HCT116 (cell line): ENCODE results near the gene SLC10A7. TPM values are rescaled to one million over a fixed set of nuclear protein-coding genes. Genes with fewer than 3 reads are reported as not detected.

Source experiments
- ATAC-seq: fragments of 200-7000 bp; cut with Tn5 transposase; 2 replicates; pipeline ENCODE4 v1.9.1; 2020; ENCODE audit warnings: mild to moderate bottlenecking, moderate library complexity
- BruUV-seq: library from RNA; stranded (reverse); fragments of 400-500 nt; replicated peaks from 2 replicates; lab custom pipeline; 2021; lab: Mats Ljungman, UMichigan
- CTCF ChIA-PET: fragments of 300-600 bp; sonication (Branson Sonifier 250); formaldehyde crosslinking; loops from one replicate; lab custom pipeline; 2021; ENCODE audit warnings: antibody characterized with exemption; lab: Charles Lee
- POLR2A ChIA-PET: fragments of 300-600, 350-600 bp; sonication (Branson Sonifier 250); formaldehyde crosslinking; loops from one replicate; lab custom pipeline; 2021; ENCODE audit warnings: antibody characterized with exemption; lab: Charles Lee
- RAD21 ChIA-PET, 2 experiments: fragments of 300-600 bp; sonication (Branson Sonifier 250); formaldehyde crosslinking; loops; one replicate each; lab custom pipeline; 2023; ENCODE audit warnings: low total read pairs in 2 of 2; ENCODE audit not compliant: uncharacterized antibody in 2 of 2, unreplicated experiment in 2 of 2, low non-redundant PET in 1 of 2; lab: Charles Lee
- DNase-seq: peaks from one replicate; pipeline ENCODE4 v3.0.0-alpha.2; 2010; ENCODE audit warnings: low read depth, low spot score
- H2AFZ ChIP-seq: fragments of 200-600 bp; shearing (Covaris generic), sonication (generic); 2 replicates; pipeline ENCODE4 v1.6.1; 2017; ENCODE audit warnings: low read depth, mixed run types, mixed read lengths, antibody characterized with exemption, low read length; ENCODE audit not compliant: poor library complexity, severe bottlenecking
- H3K27ac ChIP-seq: 2 replicates; pipeline ENCODE4 v1.5.1; 2012; ENCODE audit warnings: low read depth, low read length
- H3K27me3 ChIP-seq: fragments of 200-600 bp; sonication (generic); 2 replicates; pipeline ENCODE4 v1.6.1; 2016; ENCODE audit warnings: mixed run types, low read length, mixed read lengths; ENCODE audit not compliant: insufficient read depth
- H3K36me3 ChIP-seq, 2 experiments: fragments of 200-500 bp in 1 of 2; fragments of 200-600 bp in 1 of 2; sonication (Bioruptor generic) in 1 of 2; sonication (generic) in 1 of 2; 2 replicates each; pipeline versions ENCODE4 v1.5.1 to v1.6.1; 2014 to 2016; ENCODE audit warnings: low read length in 2 of 2, inconsistent platforms in 1 of 2, mixed read lengths in 1 of 2, mixed run types in 1 of 2; ENCODE audit not compliant: insufficient read depth in 2 of 2, control insufficient read depth in 1 of 2
- H3K4me1 ChIP-seq, 2 experiments: fragments of 200-600 bp in 1 of 2; sonication (generic) in 1 of 2; 2 replicates each; pipeline versions ENCODE4 v1.5.1 to v1.6.1; 2012 to 2017; ENCODE audit warnings: low read length in 2 of 2, inconsistent platforms in 1 of 2, mild to moderate bottlenecking in 1 of 2, mixed read lengths in 1 of 2, mixed run types in 1 of 2, moderate library complexity in 1 of 2; ENCODE audit not compliant: insufficient read depth in 2 of 2, control insufficient read depth in 1 of 2
- H3K4me2 ChIP-seq: fragments of 200-600 bp; sonication (generic); 2 replicates; pipeline ENCODE4 v1.6.1; 2017; ENCODE audit warnings: mixed run types, low read length, mixed read lengths
- H3K4me3 ChIP-seq, 2 experiments: fragments of 200-600 bp in 1 of 2; sonication (generic) in 1 of 2; replicated peaks in 1 of 2; 2 replicates each; pipeline ENCODE4 v1.5.1; 2011 to 2016; ENCODE audit warnings: low read length in 2 of 2, control low read depth in 1 of 2, low read depth in 1 of 2, mild to moderate bottlenecking in 1 of 2, mixed read lengths in 1 of 2, mixed run types in 1 of 2
- H3K79me2 ChIP-seq: fragments of 200-600 bp; sonication (generic); 2 replicates; pipeline ENCODE4 v1.6.1; 2017; ENCODE audit warnings: mild to moderate bottlenecking, mixed run types, low read length, moderate library complexity, mixed read lengths; ENCODE audit not compliant: insufficient read depth
- H3K9ac ChIP-seq: fragments of 200-600 bp; sonication (generic); 2 replicates; pipeline ENCODE4 v1.6.1; 2016; ENCODE audit warnings: low read length, mixed read lengths
- H3K9me2 ChIP-seq: fragments of 200-600 bp; sonication (generic), shearing (Covaris generic); 2 replicates; pipeline ENCODE4 v1.6.1; 2017; ENCODE audit warnings: mixed run types, mild to moderate bottlenecking, moderate library complexity; ENCODE audit not compliant: insufficient read depth
- H3K9me3 ChIP-seq, 2 experiments: fragments of 200-500 bp in 1 of 2; fragments of 200-600 bp in 1 of 2; sonication (Bioruptor generic) in 1 of 2; sonication (generic) in 1 of 2; 2 replicates each; pipeline ENCODE4 v1.6.1; 2014 to 2017; ENCODE audit warnings: low read length in 2 of 2, mixed read lengths in 2 of 2, inconsistent platforms in 1 of 2, low read depth in 1 of 2, mild to moderate bottlenecking in 1 of 2, mixed run types in 1 of 2, moderate library complexity in 1 of 2; ENCODE audit not compliant: control insufficient read depth in 1 of 2, insufficient read depth in 1 of 2
- H4K20me1 ChIP-seq: fragments of 200-600 bp; sonication (generic), shearing (Covaris generic); 2 replicates; pipeline ENCODE4 v1.6.1; 2017; ENCODE audit warnings: mixed run types, mild to moderate bottlenecking, moderate library complexity; ENCODE audit not compliant: insufficient read depth
- CEBPB ChIP-seq: IDR thresholded peaks from 2 replicates; pipeline ENCODE4 v1.6.1; 2012; ENCODE audit warnings: low read depth
- EGR1 ChIP-seq: IDR thresholded peaks from 2 replicates; pipeline ENCODE4 v1.6.1; 2012; ENCODE audit warnings: low read depth
- ELF1 ChIP-seq: IDR thresholded peaks from 2 replicates; pipeline ENCODE4 v1.6.1; 2012; ENCODE audit warnings: low read depth, borderline replicate concordance
- EZH2phosphoT487 ChIP-seq: fragments of 200-600 bp; IDR thresholded peaks from 2 replicates; pipeline ENCODE4 v1.6.1; 2018; ENCODE audit warnings: antibody characterized with exemption, borderline replicate concordance
- FOSL1 ChIP-seq: IDR thresholded peaks from 2 replicates; pipeline ENCODE4 v1.6.1; 2012; ENCODE audit warnings: low read depth
- POLR2AphosphoS5 ChIP-seq: IDR thresholded peaks from 2 replicates; pipeline ENCODE4 v1.6.1; 2011; ENCODE audit warnings: mild to moderate bottlenecking, low read depth, low read length, moderate library complexity
- RAD21 ChIP-seq: IDR thresholded peaks from 2 replicates; pipeline ENCODE4 v1.6.1; 2012; ENCODE audit warnings: low read depth, mild to moderate bottlenecking
- SIN3A ChIP-seq: IDR thresholded peaks from 2 replicates; pipeline ENCODE4 v1.6.1; 2012; ENCODE audit warnings: low read depth
- SP1 ChIP-seq: IDR thresholded peaks from 2 replicates; pipeline ENCODE4 v1.6.1; 2012; ENCODE audit warnings: low read depth
- SRF ChIP-seq: IDR thresholded peaks from 2 replicates; pipeline ENCODE4 v1.6.1; 2012; ENCODE audit warnings: low read depth
- TCF7L2 ChIP-seq: IDR thresholded peaks from 2 replicates; pipeline ENCODE4 v1.7.0; 2011; ENCODE audit warnings: borderline replicate concordance, inconsistent platforms; ENCODE audit not compliant: insufficient read depth, insufficient read length; ENCODE audit errors: extremely low read depth
- ZBTB33 ChIP-seq: IDR thresholded peaks from 2 replicates; pipeline ENCODE4 v1.6.1; 2011; ENCODE audit warnings: mild to moderate bottlenecking, low read length, moderate library complexity; ENCODE audit not compliant: insufficient replicate concordance; ENCODE audit errors: extremely low read depth
- ZFX ChIP-seq: fragments of 450-650 bp; IDR thresholded peaks from 2 replicates; pipeline ENCODE4 v1.6.1; 2017
- ZNF274 ChIP-seq: fragments of 200-500 bp; sonication (Bioruptor generic); IDR thresholded peaks from 2 replicates; pipeline ENCODE4 v1.6.1; 2014; ENCODE audit warnings: mild to moderate bottlenecking, low read depth, low read length, inconsistent platforms
- intact Hi-C: fragments of 100-400 bp; cut with micrococcal nuclease; formaldehyde crosslinking; loops from 2 replicates; pipeline ENCODE4 v1.10.0; 2022
- total RNA-seq: library from RNA; stranded (reverse); gene quantifications from one replicate; pipeline ENCODE4 v1.2.1, GENCODE V29; 2021; ENCODE audit not compliant: unreplicated experiment
- TF ChIP-seq, protein P1 (sequence below), 3 experiments: fragments of 200-600 bp in 1 of 3; sonication (generic) in 1 of 3; IDR thresholded peaks in 2 of 3; conservative IDR thresholded peaks in 1 of 3; 2 replicates each; pipeline ENCODE4 v1.5.1; 2012 to 2017; ENCODE audit warnings: low read depth in 2 of 3, low read length in 2 of 3, antibody characterized with exemption in 1 of 3, borderline replicate concordance in 1 of 3, control low read depth in 1 of 3, mild to moderate bottlenecking in 1 of 3, mixed read lengths in 1 of 3, mixed run types in 1 of 3, moderate library complexity in 1 of 3; ENCODE audit not compliant: insufficient read depth in 1 of 3
- TF ChIP-seq, protein P2 (sequence below): IDR thresholded peaks from 2 replicates; pipeline ENCODE4 v1.6.1; 2012; ENCODE audit warnings: low read depth

SLC10A7 gene
- total RNA-seq, 1 experiment from 2014 or later = 5.5 TPM

DNA sequence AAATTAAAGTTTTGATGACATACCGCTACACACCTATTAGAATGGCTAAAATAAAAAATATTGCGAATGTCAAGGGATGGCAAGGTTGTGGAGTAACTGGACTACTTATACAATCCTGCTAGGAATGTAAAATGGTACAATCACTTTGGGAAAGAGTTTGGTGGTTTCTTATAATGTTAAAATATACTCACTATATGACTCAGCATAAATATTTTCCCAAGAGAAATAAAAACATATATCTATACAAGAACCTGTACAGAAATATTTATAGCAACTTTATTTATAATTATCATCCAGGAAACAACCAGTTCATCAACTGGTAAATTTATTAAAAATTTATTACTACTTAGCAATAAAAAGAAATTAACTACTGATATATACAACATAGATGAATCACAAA is 89.7 kb downstream of the SLC10A7 start (continued):
- TF ChIP-seq ZBTB33 = no peak
- TF ChIP-seq, all 23 proteins: peak for 0

DNA sequence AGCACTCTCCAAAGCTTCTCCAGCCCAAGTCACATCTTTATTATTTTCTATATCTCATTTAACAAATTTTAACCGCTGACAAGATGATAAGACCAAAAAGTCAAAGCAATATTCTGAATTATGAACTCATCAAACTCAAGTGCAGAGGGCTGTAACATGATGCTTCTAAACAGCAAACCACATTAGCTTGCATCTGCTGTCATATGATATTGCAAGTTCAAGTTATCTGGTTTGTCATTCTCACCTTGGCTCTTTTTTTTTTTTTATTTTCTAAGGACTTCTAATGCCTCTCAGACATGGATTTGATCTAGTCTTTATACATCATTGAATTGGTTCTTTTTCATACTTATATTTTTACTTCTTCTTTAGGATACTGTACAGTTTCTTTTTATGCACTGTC is 93.4 kb downstream of the SLC10A7 start:
- H3K27ac ChIP-seq = no peak overlapping the region
- H2AFZ ChIP-seq = no peak overlapping the region
- ChIA-PET CTCF (no interaction called here), POLR2A (no interaction called here), RAD21 (no interaction called here)
- no peaks in the 10 kb centered on the region for H3K79me2 ChIP-seq
- no peaks in the 10 kb centered on the region for H4K20me1 ChIP-seq
- H3K36me3 ChIP-seq = no peaks in the 10 kb centered on the region
- H3K4me3 ChIP-seq = no peak overlapping the region
- DNase-seq = no peak
- no peak for ATAC-seq
- intact Hi-C loops = no loop called here
- H3K9me2 ChIP-seq = no peaks in the 10 kb centered on the region
- H3K27me3 ChIP-seq = no peaks in the 10 kb centered on the region
- no peak overlapping the region for H3K9ac ChIP-seq
- BruUV-seq = no TSS peak
- H3K9me3 ChIP-seq = no peaks in the 10 kb centered on the region
- H3K4me1 ChIP-seq = no peaks in the 10 kb centered on the region
- no peak overlapping the region for H3K4me2 ChIP-seq
- TF ChIP-seq FOSL1 (no peak), EZH2phosphoT487 (no peak), ELF1 (no peak), ZBTB33 (no peak), ZNF274 (no peak), TCF7L2 (no peak), SIN3A (no peak), CEBPB (no peak), ZFX (no peak), SP1 (no peak), EGR1 (no peak), POLR2AphosphoS5 (no peak), SRF (no peak), RAD21 (no peak)
- TF ChIP-seq, protein P1, sequence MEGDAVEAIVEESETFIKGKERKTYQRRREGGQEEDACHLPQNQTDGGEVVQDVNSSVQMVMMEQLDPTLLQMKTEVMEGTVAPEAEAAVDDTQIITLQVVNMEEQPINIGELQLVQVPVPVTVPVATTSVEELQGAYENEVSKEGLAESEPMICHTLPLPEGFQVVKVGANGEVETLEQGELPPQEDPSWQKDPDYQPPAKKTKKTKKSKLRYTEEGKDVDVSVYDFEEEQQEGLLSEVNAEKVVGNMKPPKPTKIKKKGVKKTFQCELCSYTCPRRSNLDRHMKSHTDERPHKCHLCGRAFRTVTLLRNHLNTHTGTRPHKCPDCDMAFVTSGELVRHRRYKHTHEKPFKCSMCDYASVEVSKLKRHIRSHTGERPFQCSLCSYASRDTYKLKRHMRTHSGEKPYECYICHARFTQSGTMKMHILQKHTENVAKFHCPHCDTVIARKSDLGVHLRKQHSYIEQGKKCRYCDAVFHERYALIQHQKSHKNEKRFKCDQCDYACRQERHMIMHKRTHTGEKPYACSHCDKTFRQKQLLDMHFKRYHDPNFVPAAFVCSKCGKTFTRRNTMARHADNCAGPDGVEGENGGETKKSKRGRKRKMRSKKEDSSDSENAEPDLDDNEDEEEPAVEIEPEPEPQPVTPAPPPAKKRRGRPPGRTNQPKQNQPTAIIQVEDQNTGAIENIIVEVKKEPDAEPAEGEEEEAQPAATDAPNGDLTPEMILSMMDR (IDR thresholded peaks at IDR 0.05 in 2 of 3, conservative IDR thresholded peaks at IDR 0.05 in 1 of 3; ENCODE audit: borderline replicate concordance in 1 of 3, insufficient read depth in 1 of 3, low read depth in 2 of 3, low read length in 2 of 3) = no peak
- TF ChIP-seq, protein P2, sequence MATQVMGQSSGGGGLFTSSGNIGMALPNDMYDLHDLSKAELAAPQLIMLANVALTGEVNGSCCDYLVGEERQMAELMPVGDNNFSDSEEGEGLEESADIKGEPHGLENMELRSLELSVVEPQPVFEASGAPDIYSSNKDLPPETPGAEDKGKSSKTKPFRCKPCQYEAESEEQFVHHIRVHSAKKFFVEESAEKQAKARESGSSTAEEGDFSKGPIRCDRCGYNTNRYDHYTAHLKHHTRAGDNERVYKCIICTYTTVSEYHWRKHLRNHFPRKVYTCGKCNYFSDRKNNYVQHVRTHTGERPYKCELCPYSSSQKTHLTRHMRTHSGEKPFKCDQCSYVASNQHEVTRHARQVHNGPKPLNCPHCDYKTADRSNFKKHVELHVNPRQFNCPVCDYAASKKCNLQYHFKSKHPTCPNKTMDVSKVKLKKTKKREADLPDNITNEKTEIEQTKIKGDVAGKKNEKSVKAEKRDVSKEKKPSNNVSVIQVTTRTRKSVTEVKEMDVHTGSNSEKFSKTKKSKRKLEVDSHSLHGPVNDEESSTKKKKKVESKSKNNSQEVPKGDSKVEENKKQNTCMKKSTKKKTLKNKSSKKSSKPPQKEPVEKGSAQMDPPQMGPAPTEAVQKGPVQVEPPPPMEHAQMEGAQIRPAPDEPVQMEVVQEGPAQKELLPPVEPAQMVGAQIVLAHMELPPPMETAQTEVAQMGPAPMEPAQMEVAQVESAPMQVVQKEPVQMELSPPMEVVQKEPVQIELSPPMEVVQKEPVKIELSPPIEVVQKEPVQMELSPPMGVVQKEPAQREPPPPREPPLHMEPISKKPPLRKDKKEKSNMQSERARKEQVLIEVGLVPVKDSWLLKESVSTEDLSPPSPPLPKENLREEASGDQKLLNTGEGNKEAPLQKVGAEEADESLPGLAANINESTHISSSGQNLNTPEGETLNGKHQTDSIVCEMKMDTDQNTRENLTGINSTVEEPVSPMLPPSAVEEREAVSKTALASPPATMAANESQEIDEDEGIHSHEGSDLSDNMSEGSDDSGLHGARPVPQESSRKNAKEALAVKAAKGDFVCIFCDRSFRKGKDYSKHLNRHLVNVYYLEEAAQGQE = no peak
